ENCODE measurements around the gene KLHL6. TPM values are rescaled to one million over a fixed set of nuclear protein-coding genes. Genes with fewer than 3 reads are reported as not detected.

Gene KLHL6
- total and polyA plus RNA-seq, 10 of the 15 experiments (the other 5 are each of a cell fraction or from before 2014, with no cell fraction given): 4.0 to 91.8 (median 24.4) TPM

- Histone ChIP-seq H3K9ac (ENCODE audit: control insufficient read depth, insufficient read depth, low read length) (0 out of 2 replicates have a peak overlapping the region, but pooled peaks have one; percentile 22), H3K4me2 (ENCODE audit: control insufficient read depth, insufficient read depth) (no peak overlapping the region)
- FAIRE-seq: no peak
- no peak for TF ChIP-seq CUX1 (IDR thresholded peaks at IDR 0.05; ENCODE audit: insufficient replicate concordance, low read depth, low read length)
- 0 out of 2 replicates have a peak, but pooled peaks have one; percentile 6 for TF ChIP-seq ATF2 (IDR thresholded peaks at IDR 0.05; ENCODE audit: low read length)
- peak; percentile 33; the same call in 1 of the 2 replicates for TF ChIP-seq FOXM1 (IDR thresholded peaks at IDR 0.05; ENCODE audit: low read depth, low read length)
- peak; percentile 6; the same call in 1 of the 2 replicates for TF ChIP-seq CHD1 (IDR thresholded peaks at IDR 0.05; ENCODE audit: low read depth, low read length)
- no peak for TF ChIP-seq MYB (IDR thresholded peaks at IDR 0.05; ENCODE audit: borderline replicate concordance, low read depth, low read length)
- no peak for TF ChIP-seq SIX5 (IDR thresholded peaks at IDR 0.05; ENCODE audit: low read depth, low read length, severe bottlenecking)
- TF ChIP-seq YBX1 (IDR thresholded peaks at IDR 0.05): no peak
- TF ChIP-seq BACH1 (IDR thresholded peaks at IDR 0.05; ENCODE audit: borderline replicate concordance): 0 out of 2 replicates have a peak, but pooled peaks have one; percentile 6
- 0 out of 2 replicates have a peak, but pooled peaks have one; percentile 15 for TF ChIP-seq PML (IDR thresholded peaks at IDR 0.05; ENCODE audit: low read length)
- 0 out of 3 replicates have a peak, but pooled peaks have one; percentile 13 for TF ChIP-seq POU2F2 (IDR thresholded peaks at IDR 0.05; ENCODE audit: borderline replicate concordance, low read depth, low read length)
- no peak for TF ChIP-seq HDAC6 (IDR thresholded peaks at IDR 0.05; ENCODE audit: unreplicated experiment)
- TF ChIP-seq MEF2A (IDR thresholded peaks at IDR 0.05; ENCODE audit: insufficient read depth, low read depth, low read length): 0 out of 2 replicates have a peak, but pooled peaks have one; percentile 23
- peak; percentile 75 for TF ChIP-seq RUNX3 (IDR thresholded peaks at IDR 0.05; ENCODE audit: low read length)
- peak in 2 of 3 experiments; percentile 19 to 52; a peak in 2 of 6 replicates for TF ChIP-seq CTCF (IDR thresholded peaks at IDR 0.05 in 2 of 3, conservative IDR thresholded peaks at IDR 0.05 in 1 of 3; ENCODE audit: control insufficient read depth in 2 of 3, extremely low read depth in 1 of 3, insufficient read depth in 1 of 3, low read depth in 3 of 3, low read length in 3 of 3)
- no peak for TF ChIP-seq ZBED1 (IDR thresholded peaks at IDR 0.05; ENCODE audit: borderline replicate concordance)
These were observed 3.6 kb downstream of the KLHL6 start for GRCh38 chr3:183551930-183552329.

More at GRCh38 chr3:183551930-183552329, 3.6 kb downstream of the KLHL6 start:
- POLR2A ChIA-PET: interaction anchor here (0.7 to 8.9 kb wide), 19 partner anchors 8 to 146 kb away, joined by 3 to 172 read pairs (median 5); partner anchors contain the start of genes KLHL24 and YEATS2
- Histone ChIP-seq H3K79me2 (ENCODE audit: control insufficient read depth, insufficient read depth, low read length) (peaks cover 26% of the 10 kb centered on the region), H4K20me1 (ENCODE audit: control insufficient read depth, insufficient read depth) (0 out of 2 replicates have a peak, but pooled peaks cover 3% of the 10 kb centered on the region), H3K4me3 (peak overlapping the region; percentile 51; the same call in 1 of the 2 replicates), H3K27me3 (replicated peaks in 1 of 2; ENCODE audit: control insufficient read depth in 2 of 2, insufficient read depth in 2 of 2, low read length in 1 of 2) (peaks cover 0 to 2% of the 10 kb centered on the region in 2 experiments; a peak in 1 of 4 replicates), H2AFZ (ENCODE audit: control insufficient read depth, low read depth, low read length) (no peak overlapping the region), H3K36me3 (ENCODE audit: control insufficient read depth in 2 of 2, insufficient read depth in 2 of 2, low read length in 1 of 2) (no peaks in the 10 kb centered on the region), H3K27ac (ENCODE audit: control insufficient read depth, insufficient read depth) (no peak overlapping the region), H3K9me3 (replicated peaks; ENCODE audit: control insufficient read depth, insufficient read depth, low read length) (no peaks in the 10 kb centered on the region; the same call in 2 of the 3 replicates), H3K4me1 (ENCODE audit: control insufficient read depth, insufficient read depth, low read length) (peaks cover 22% of the 10 kb centered on the region)
- peak; percentile 28 for ATAC-seq
- CTCF ChIA-PET: interaction anchor here (0.8 to 4.2 kb wide), 20 partner anchors 8 to 214 kb away, joined by 3 to 37 read pairs (median 5); no protein-coding TSS in a partner anchor
- SMC1A ChIA-PET (ENCODE audit: uncharacterized antibody, unreplicated experiment): interaction anchor here (0.7 to 8.1 kb wide), 21 partner anchors 8 to 84 kb away, joined by 3 to 155 read pairs (median 9); partner anchors contain the start of gene KLHL24
- intact Hi-C loops (cut with micrococcal nuclease; ENCODE audit: unreplicated experiment) (loop anchor here (1.0 to 10.0 kb wide), 6 partner anchors 11 to 577 kb away; partner anchors contain the start of gene YEATS2), in situ Hi-C loops (cut with MboI) (no loop called here)
- 59% methylated on average over 6 of the region's 6 CpGs for WGBS (ENCODE audit: insufficient coverage, insufficient replicate concordance, low lambda C conversion rate, missing lambda C conversion rate)
- RAD21 ChIA-PET (ENCODE audit: unreplicated experiment): interaction anchor here (0.6 to 9.3 kb wide), 20 partner anchors 8 to 192 kb away, joined by 3 to 154 read pairs (median 8); partner anchors contain the start of gene YEATS2
- DNase-seq (ENCODE audit: low read depth, low spot score): no peak
- BruUV-seq (replicated peaks): no TSS peak
